GM23338 (cell line): ENCODE data around the gene SLCO4A1. TPM values are rescaled to one million over a fixed set of nuclear protein-coding genes. Genes with fewer than 3 reads are reported as not detected.

Source experiments
- ATAC-seq: fragments of 200-7000 bp; cut with Tn5 transposase; 3 replicates; pipeline ENCODE4 v1.9.1; 2020
- DNase-seq: peaks from one replicate; pipeline ENCODE4 v3.0.0-alpha.2; 2015; ENCODE audit warnings: low spot score
- H2AFZ ChIP-seq: fragments of 200-600 bp; sonication (generic); 2 replicates; pipeline ENCODE4 v1.8.0; 2016; ENCODE audit warnings: antibody characterized with exemption, mild to moderate bottlenecking, moderate library complexity
- H3F3A ChIP-seq: fragments of 200-600 bp; sonication (generic); replicated peaks from 2 replicates; pipeline ENCODE4 v1.8.0; 2017; ENCODE audit warnings: antibody characterized with exemption, mixed run types, low read depth
- H3K27ac ChIP-seq: fragments of 200-600 bp; sonication (generic); 2 replicates; pipeline ENCODE4 v1.6.1; 2016; ENCODE audit warnings: low read depth
- H3K27me3 ChIP-seq: fragments of 200-600 bp; sonication (generic); 2 replicates; pipeline ENCODE4 v1.8.0; 2016; ENCODE audit warnings: mild to moderate bottlenecking, mixed run types, moderate library complexity; ENCODE audit not compliant: insufficient read depth
- H3K36me3 ChIP-seq: fragments of 200-600 bp; sonication (generic); 2 replicates; pipeline ENCODE4 v1.8.0; 2016; ENCODE audit warnings: mild to moderate bottlenecking; ENCODE audit not compliant: insufficient read depth
- H3K4me1 ChIP-seq: fragments of 200-600 bp; sonication (generic); 2 replicates; pipeline ENCODE4 v1.8.0; 2016; ENCODE audit warnings: mild to moderate bottlenecking, moderate library complexity; ENCODE audit not compliant: insufficient read depth
- H3K4me2 ChIP-seq: fragments of 200-600 bp; sonication (generic); 2 replicates; pipeline ENCODE4 v1.7.1; 2017; ENCODE audit warnings: mixed run types
- H3K4me3 ChIP-seq: fragments of 200-600 bp; sonication (generic); 2 replicates; pipeline ENCODE4 v1.6.1; 2016; ENCODE audit warnings: mixed run types
- H3K79me2 ChIP-seq: fragments of 200-600 bp; sonication (generic); replicated peaks from 2 replicates; pipeline ENCODE4 v1.8.0; 2017; ENCODE audit warnings: mild to moderate bottlenecking; ENCODE audit not compliant: insufficient read depth
- H3K9me2 ChIP-seq: fragments of 200-600 bp; sonication (generic); 2 replicates; pipeline ENCODE4 v1.8.0; 2017; ENCODE audit not compliant: insufficient read depth
- H4K20me1 ChIP-seq: fragments of 200-600 bp; sonication (generic); replicated peaks from 2 replicates; pipeline ENCODE4 v1.8.0; 2017; ENCODE audit warnings: mild to moderate bottlenecking; ENCODE audit not compliant: insufficient read depth
- H3K27ac Mint-ChIP-seq: 2 replicates; pipeline ENCODE4 v1.8.0; 2020; ENCODE audit warnings: inconsistent platforms, mild to moderate bottlenecking, moderate library complexity, mixed read lengths
- H3K27me3 Mint-ChIP-seq: 3 replicates; pipeline ENCODE4 v1.8.0; 2022; ENCODE audit warnings: low read depth, mild to moderate bottlenecking, moderate library complexity, mixed read lengths, inconsistent platforms; ENCODE audit not compliant: insufficient read depth, poor library complexity
- H3K36me3 Mint-ChIP-seq: 3 replicates; pipeline ENCODE4 v1.8.0; 2021; ENCODE audit warnings: low read depth, mild to moderate bottlenecking, inconsistent platforms, moderate library complexity, mixed read lengths
- H3K4me1 Mint-ChIP-seq: 3 replicates; pipeline ENCODE4 v1.8.0; 2020; ENCODE audit warnings: mild to moderate bottlenecking, inconsistent platforms, mixed read lengths
- H3K4me3 Mint-ChIP-seq: 3 replicates; pipeline ENCODE4 v1.8.0; 2021; ENCODE audit warnings: moderate library complexity, mild to moderate bottlenecking, inconsistent platforms, mixed read lengths
- H3K9me3 Mint-ChIP-seq: 3 replicates; pipeline ENCODE4 v1.8.0; 2020; ENCODE audit warnings: moderate library complexity, mild to moderate bottlenecking, inconsistent platforms, mixed read lengths
- CREB1 ChIP-seq: fragments of 250-450 bp; sonication (Bioruptor Pico); IDR thresholded peaks from 2 replicates; pipeline ENCODE4 v1.5.0; 2020; ENCODE audit warnings: low read depth, mild to moderate bottlenecking, moderate library complexity
- CTCF ChIP-seq, 2 experiments: fragments of 200-600 bp in 1 of 2; sonication (generic) in 1 of 2; conservative IDR thresholded peaks; 2 replicates each; pipeline versions ENCODE4 v1.5.1 to v1.6.1; 2016 to 2017; ENCODE audit warnings: antibody characterized with exemption in 2 of 2, low read depth in 2 of 2, mild to moderate bottlenecking in 2 of 2, moderate library complexity in 1 of 2
- EZH2 ChIP-seq: fragments of 200-600 bp; sonication (generic); IDR thresholded peaks from one replicate; pipeline ENCODE4 v1.8.0; 2017; ENCODE audit warnings: antibody characterized with exemption, mild to moderate bottlenecking, low read depth; ENCODE audit not compliant: unreplicated experiment
- EZH2phosphoT487 ChIP-seq: fragments of 200-600 bp; sonication (generic); IDR thresholded peaks from one replicate; pipeline ENCODE4 v1.8.1; 2018; ENCODE audit warnings: antibody characterized with exemption; ENCODE audit not compliant: unreplicated experiment
- JUNB ChIP-seq: IDR thresholded peaks from one replicate; pipeline ENCODE4 v1.6.1; 2016; ENCODE audit warnings: antibody characterized with exemption; ENCODE audit not compliant: unreplicated experiment
- NANOG ChIP-seq: IDR thresholded peaks from 2 replicates; pipeline ENCODE4 v1.6.1; 2016; ENCODE audit warnings: antibody characterized with exemption, borderline replicate concordance
- POLR2AphosphoS5 ChIP-seq: IDR thresholded peaks from 2 replicates; pipeline ENCODE4 v1.6.1; 2016; ENCODE audit warnings: antibody characterized with exemption, low read depth
- REST ChIP-seq: IDR thresholded peaks from one replicate; pipeline ENCODE4 v1.6.1; 2018; ENCODE audit warnings: antibody characterized with exemption; ENCODE audit not compliant: unreplicated experiment
- STAT1 ChIP-seq: IDR thresholded peaks from one replicate; pipeline ENCODE4 v1.6.1; 2016; ENCODE audit warnings: antibody characterized with exemption; ENCODE audit not compliant: unreplicated experiment
- ZNF114 ChIP-seq: fragments of 250-450 bp; sonication (Bioruptor Pico); IDR thresholded peaks from 2 replicates; pipeline ENCODE4 v1.5.0; 2020; ENCODE audit warnings: mild to moderate bottlenecking, moderate library complexity
- ZNF331 ChIP-seq: fragments of 250-450 bp; sonication (Bioruptor Pico); IDR thresholded peaks from 2 replicates; pipeline ENCODE4 v1.5.0; 2020; ENCODE audit warnings: low read depth, mild to moderate bottlenecking, moderate library complexity
- ZNF462 ChIP-seq: fragments of 250-450 bp; sonication (Bioruptor Pico); IDR thresholded peaks from 2 replicates; pipeline ENCODE4 v1.5.0; 2020; ENCODE audit warnings: mild to moderate bottlenecking, moderate library complexity
- polyA plus RNA-seq: library from polyadenylated mRNA; unstranded; fragments of >200 nt; fragmentation: Nextera tagmentation; extraction: Ambion mirVana; gene quantifications from 2 replicates; pipeline ENCODE4 v1.2.1, GENCODE V29; 2016
- total RNA-seq: library from RNA; depleted of rRNA; stranded (reverse); fragments of >200 nt; shearing (Covaris generic); gene quantifications from 2 replicates; pipeline ENCODE4 v1.2.3, GENCODE V29; 2014

Gene SLCO4A1
- total and polyA plus RNA-seq, 2 experiments from 2014 or later, result 28.5 to 41.6 TPM

- no peak for TF ChIP-seq EZH2phosphoT487
- no peak for TF ChIP-seq NANOG
- TF ChIP-seq EZH2, result no peak
Measured at GRCh38 chr20:62650551-62651284, 8.4 kb downstream of the SLCO4A1 start (continued).

GRCh38 chr20:62651285-62652021 lies 9.2 kb downstream of the SLCO4A1 start:
- H3K4me3 Mint-ChIP-seq, result peak overlapping the region; percentile 33; the same call in 2 of the 3 replicates
- TF ChIP-seq REST (no peak), STAT1 (no peak), EZH2 (no peak), EZH2phosphoT487 (no peak), ZNF462 (CRISPR knock-in tag) (no peak), CREB1 (no peak), NANOG (no peak), CTCF (conservative IDR thresholded peaks at IDR 0.05; ENCODE audit: low read depth in 2 of 2) (no peak), POLR2AphosphoS5 (no peak), ZNF114 (CRISPR knock-in tag) (no peak), ZNF331 (CRISPR knock-in tag) (no peak), JUNB (no peak)

More at GRCh38 chr20:62651285-62652021, 9.2 kb downstream of the SLCO4A1 start:
- peaks cover 7% of the 10 kb centered on the region for H3K27me3 Mint-ChIP-seq
- H3K36me3 Mint-ChIP-seq, result no peaks in the 10 kb centered on the region; the same call in 2 of the 3 replicates
- Histone ChIP-seq H3K4me2 (peak overlapping the region; percentile 48; the same call in 1 of the 2 replicates), H3K27me3 (no peaks in the 10 kb centered on the region), H3K79me2 (peaks cover 74% of the 10 kb centered on the region), H3K36me3 (no peaks in the 10 kb centered on the region), H3K27ac (no peak overlapping the region), H3K4me1 (peaks cover 9% of the 10 kb centered on the region), H3K4me3 (no peak overlapping the region), H4K20me1 (peaks cover 17% of the 10 kb centered on the region), H2AFZ (no peak overlapping the region), H3K9me2 (no peaks in the 10 kb centered on the region), H3F3A (no peaks in the 10 kb centered on the region; the same call in 1 of the 2 replicates)
- H3K9me3 Mint-ChIP-seq, result no peaks in the 10 kb centered on the region
- peaks cover 25% of the 10 kb centered on the region for H3K4me1 Mint-ChIP-seq
- no peak overlapping the region for H3K27ac Mint-ChIP-seq
- peak; percentile 40 for ATAC-seq
- DNase-seq, result peak; percentile 39
